ENCODE results near the gene RAB34.

- TF ChIP-seq CTCF (tag by site-specific recombination; IDR thresholded peaks at IDR 0.05): no peak
- no peak for TF ChIP-seq ZNF530 (tag by site-specific recombination; IDR thresholded peaks at IDR 0.05; ENCODE audit: low read depth)
- TF ChIP-seq ZNF433 (tag by site-specific recombination; IDR thresholded peaks at IDR 0.05; ENCODE audit: low read depth): no peak
- TF ChIP-seq ZNF529 (tag by site-specific recombination; IDR thresholded peaks at IDR 0.05; ENCODE audit: insufficient replicate concordance): no peak
- no peak for TF ChIP-seq ZNF629 (tag by site-specific recombination; IDR thresholded peaks at IDR 0.05)
- TF ChIP-seq ZBTB8A (tag by site-specific recombination; IDR thresholded peaks at IDR 0.05): no peak
- no peak for TF ChIP-seq TCF7L2 (IDR thresholded peaks at IDR 0.05; ENCODE audit: borderline replicate concordance, low read depth, low read length)
- TF ChIP-seq ZNF324 (tag by site-specific recombination; IDR thresholded peaks at IDR 0.05): no peak
- TF ChIP-seq ZFP37 (tag by site-specific recombination; IDR thresholded peaks at IDR 0.05): no peak
- no peak for TF ChIP-seq ZNF76 (tag by site-specific recombination; IDR thresholded peaks at IDR 0.05; ENCODE audit: borderline replicate concordance, low read depth)
- TF ChIP-seq ZNF18 (tag by site-specific recombination; IDR thresholded peaks at IDR 0.05): no peak
Measured at GRCh38 chr17:28705074-28705659, 12.5 kb downstream of the RAB34 start.

Measured in HEK293 (cell line).